H1 (cell line): ENCODE measurements around the gene CLINT1. TPM values are rescaled to one million over a fixed set of nuclear protein-coding genes. Genes with fewer than 3 reads are reported as not detected.

ENCODE experiments used
- CTCF ChIA-PET: fragments of 300-600 bp; sonication (Branson Sonifier 250); formaldehyde crosslinking; loops from one replicate; lab custom pipeline; 2021; ENCODE audit not compliant: partially characterized antibody; lab: Charles Lee
- POLR2A ChIA-PET: fragments of 300-600 bp; sonication (Branson Sonifier 250); formaldehyde crosslinking; loops from one replicate; lab custom pipeline; 2021; ENCODE audit warnings: inconsistent platforms; ENCODE audit not compliant: partially characterized antibody; lab: Charles Lee
- DNase-seq, 2 experiments: peaks; one replicate each; pipeline versions ENCODE4 v3.0.0 to v3.0.0-alpha.2; 2010 to 2022; ENCODE audit warnings: low spot score in 2 of 2, low read depth in 1 of 2, mixed read lengths in 1 of 2
- FAIRE-seq: peaks from 2 replicates; lab custom pipeline; 2011; peaks lifted over from hg19 to GRCh38; lab: Jason Lieb, UNC
- H2AFZ ChIP-seq: 2 replicates; pipeline ENCODE4 v1.8.1; 2012; ENCODE audit warnings: low read length, inconsistent platforms
- H2AK5ac ChIP-seq: 2 replicates; pipeline ENCODE4 v1.6.1; 2013; ENCODE audit warnings: low read depth, low read length
- H2BK120ac ChIP-seq: replicated peaks from 2 replicates; pipeline ENCODE3; 2013; ENCODE audit warnings: low read depth, low read length, inconsistent platforms
- H2BK12ac ChIP-seq: 2 replicates; pipeline ENCODE4 v1.6.1; 2013; ENCODE audit warnings: low read depth, low read length
- H2BK15ac ChIP-seq: 2 replicates; pipeline ENCODE4 v1.6.1; 2013; ENCODE audit warnings: low read length
- H2BK20ac ChIP-seq: 2 replicates; pipeline ENCODE4 v1.6.1; 2013; ENCODE audit warnings: low read length
- H2BK5ac ChIP-seq: 2 replicates; pipeline ENCODE4 v1.6.1; 2013; ENCODE audit warnings: low read depth, low read length
- H3K14ac ChIP-seq: 2 replicates; pipeline ENCODE4 v1.6.1; 2013; ENCODE audit warnings: inconsistent platforms; ENCODE audit not compliant: insufficient read length
- H3K18ac ChIP-seq: 2 replicates; pipeline ENCODE4 v1.6.1; 2013; ENCODE audit warnings: low read length; ENCODE audit errors: extremely low read depth
- H3K23ac ChIP-seq: 2 replicates; pipeline ENCODE4 v1.6.1; 2013; ENCODE audit warnings: inconsistent platforms; ENCODE audit not compliant: insufficient read length
- H3K23me2 ChIP-seq: 2 replicates; pipeline ENCODE4 v1.6.1; 2013; ENCODE audit warnings: low read depth, low read length
- H3K27ac ChIP-seq: 2 replicates; pipeline ENCODE4 v1.6.1; 2011; ENCODE audit warnings: low read depth, low read length, inconsistent platforms
- H3K27me3 ChIP-seq, 4 experiments: replicated peaks in 1 of 4; 1 replicate in 1 of 4; 2 replicates in 3 of 4; pipeline versions ENCODE4 v1.6.1 to v1.8.1; 2011 to 2013; ENCODE audit warnings: low read length in 3 of 4, mild to moderate bottlenecking in 3 of 4, inconsistent platforms in 2 of 4, mixed read lengths in 2 of 4, moderate library complexity in 1 of 4; ENCODE audit not compliant: control insufficient read depth in 3 of 4, insufficient read depth in 3 of 4; ENCODE audit errors: extremely low read depth in 1 of 4
- H3K36me3 ChIP-seq, 4 experiments: 2 replicates each; pipeline versions ENCODE4 v1.6.1 to v1.8.1; 2011 to 2013; ENCODE audit warnings: mild to moderate bottlenecking in 4 of 4, low read length in 3 of 4, moderate library complexity in 2 of 4, control low read depth in 1 of 4, inconsistent platforms in 1 of 4; ENCODE audit not compliant: insufficient read depth in 4 of 4, control insufficient read depth in 2 of 4
- H3K4ac ChIP-seq: replicated peaks from 2 replicates; pipeline ENCODE3; 2013; ENCODE audit warnings: low read length, low read depth, mixed read lengths, inconsistent platforms; ENCODE audit not compliant: insufficient read length
- H3K4me1 ChIP-seq, 4 experiments: replicated peaks in 1 of 4; 1 replicate in 1 of 4; 2 replicates in 3 of 4; pipeline versions ENCODE4 v1.6.1 to v1.8.1; 2011 to 2013; ENCODE audit warnings: low read length in 3 of 4, inconsistent platforms in 2 of 4, mixed read lengths in 1 of 4; ENCODE audit not compliant: insufficient read depth in 4 of 4, control insufficient read depth in 3 of 4
- H3K4me2 ChIP-seq, 2 experiments: 2 replicates each; pipeline versions ENCODE4 v1.6.1 to v1.8.1; 2011 to 2013; ENCODE audit warnings: low read depth in 2 of 2, low read length in 2 of 2, control low read depth in 1 of 2, inconsistent platforms in 1 of 2, mild to moderate bottlenecking in 1 of 2; ENCODE audit not compliant: insufficient read depth in 1 of 2
- H3K4me3 ChIP-seq, 4 experiments: fragments of 200-600, 300-600 bp in 1 of 4; sonication (generic), shearing (Covaris generic), sonication (Bioruptor Twin) in 1 of 4; 2 replicates each; pipeline versions ENCODE4 v1.5.1 to v1.8.1; 2011 to 2016; ENCODE audit warnings: low read length in 4 of 4, low read depth in 3 of 4, control low read depth in 2 of 4, inconsistent platforms in 2 of 4, mild to moderate bottlenecking in 2 of 4, mixed read lengths in 1 of 4, moderate library complexity in 1 of 4; ENCODE audit not compliant: insufficient read depth in 2 of 4; ENCODE audit errors: extremely low read depth in 1 of 4
- H3K56ac ChIP-seq: replicated peaks from 2 replicates; pipeline ENCODE3; 2013; ENCODE audit warnings: low read depth, mild to moderate bottlenecking, mixed read lengths, low read length, inconsistent platforms; ENCODE audit not compliant: insufficient read length
- H3K79me1 ChIP-seq: 2 replicates; pipeline ENCODE4 v1.6.1; 2013; ENCODE audit warnings: low read depth, low read length, control low read depth
- H3K79me2 ChIP-seq, 2 experiments: 2 replicates each; pipeline versions ENCODE4 v1.6.1 to v1.8.1; 2012 to 2013; ENCODE audit warnings: low read length in 2 of 2, mild to moderate bottlenecking in 2 of 2, inconsistent platforms in 1 of 2; ENCODE audit not compliant: insufficient read depth in 2 of 2, control insufficient read depth in 1 of 2
- H3K9ac ChIP-seq, 4 experiments: replicated peaks in 1 of 4; 1 replicate in 1 of 4; 2 replicates in 3 of 4; pipeline versions ENCODE4 v1.6.1 to v1.8.1; 2011 to 2013; ENCODE audit warnings: low read depth in 3 of 4, low read length in 3 of 4, control low read depth in 2 of 4, mild to moderate bottlenecking in 2 of 4, moderate library complexity in 2 of 4, inconsistent platforms in 1 of 4; ENCODE audit errors: extremely low read depth in 1 of 4
- H3K9me3 ChIP-seq, 2 experiments: 2 replicates each; pipeline versions ENCODE4 v1.6.1 to v1.8.1; 2012 to 2013; ENCODE audit warnings: mild to moderate bottlenecking in 2 of 2, moderate library complexity in 2 of 2, control low read depth in 1 of 2, inconsistent platforms in 1 of 2, low read depth in 1 of 2, low read length in 1 of 2, mixed read lengths in 1 of 2; ENCODE audit not compliant: insufficient read depth in 2 of 2
- H4K20me1 ChIP-seq, 2 experiments: replicated peaks in 1 of 2; 2 replicates each; pipeline versions ENCODE3 to v1.8.1; 2011 to 2013; ENCODE audit warnings: inconsistent platforms in 2 of 2, low read length in 2 of 2, mild to moderate bottlenecking in 1 of 2; ENCODE audit not compliant: insufficient read depth in 2 of 2, control insufficient read depth in 1 of 2
- H4K5ac ChIP-seq: 2 replicates; pipeline ENCODE4 v1.6.1; 2013; ENCODE audit warnings: low read length, low read depth, mixed read lengths, inconsistent platforms; ENCODE audit not compliant: insufficient read length
- H4K8ac ChIP-seq: 2 replicates; pipeline ENCODE4 v1.8.0; 2013; ENCODE audit warnings: mild to moderate bottlenecking, moderate library complexity, low read length, inconsistent platforms; ENCODE audit not compliant: insufficient read depth; ENCODE audit errors: extremely low read depth
- H4K91ac ChIP-seq: replicated peaks from 2 replicates; pipeline ENCODE3; 2013; ENCODE audit warnings: low read length, mixed read lengths, inconsistent platforms; ENCODE audit not compliant: insufficient read length
- GTF2F1 ChIP-seq: IDR thresholded peaks from 2 replicates; pipeline ENCODE4 v1.6.1; 2012; ENCODE audit warnings: low read depth, low read length, improper control_type of control experiment, borderline replicate concordance
- JUN ChIP-seq: IDR thresholded peaks from 2 replicates; pipeline ENCODE4 v1.6.1; 2011; ENCODE audit warnings: low read depth, mild to moderate bottlenecking, improper control_type of control experiment, low read length
- KDM4A ChIP-seq: IDR thresholded peaks from one replicate; pipeline ENCODE4 v1.7.1; 2012; ENCODE audit warnings: low read depth, mild to moderate bottlenecking, moderate library complexity, low read length, inconsistent platforms; ENCODE audit not compliant: severe bottlenecking
- KDM5A ChIP-seq: fragments of 200-600 bp; IDR thresholded peaks from 2 replicates; pipeline ENCODE4 v1.7.1; 2012; ENCODE audit warnings: mild to moderate bottlenecking, low read length, inconsistent platforms, mixed read lengths
- RBBP5 ChIP-seq: IDR thresholded peaks from 2 replicates; pipeline ENCODE4 v1.7.1; 2012; ENCODE audit warnings: low read depth, mild to moderate bottlenecking, inconsistent platforms, low read length, moderate library complexity, borderline replicate concordance
- SIN3A ChIP-seq, 2 experiments: IDR thresholded peaks in 1 of 2; conservative IDR thresholded peaks in 1 of 2; 2 replicates each; pipeline ENCODE4 v1.6.1; 2011 to 2012; ENCODE audit warnings: low read length in 2 of 2, improper control_type of control experiment in 1 of 2, low read depth in 1 of 2, mild to moderate bottlenecking in 1 of 2
- TAF1 ChIP-seq: IDR thresholded peaks from 2 replicates; pipeline ENCODE4 v1.6.1; 2011; ENCODE audit warnings: mild to moderate bottlenecking, low read depth, low read length
- TEAD4 ChIP-seq: IDR thresholded peaks from 2 replicates; pipeline ENCODE4 v1.6.1; 2012; ENCODE audit warnings: low read depth, low read length, inconsistent platforms, mixed read lengths
- WGBS, 2 experiments: shearing (Covaris generic) in 1 of 2; methylation state at CpG; one replicate each; pipeline versions ENCODE4 v1.1.6 to v1.1.7; 2013 to 2015; ENCODE audit warnings: low lambda C conversion rate in 2 of 2, mixed read lengths in 2 of 2, inconsistent platforms in 1 of 2, low coverage in 1 of 2, missing lambda C conversion rate in 1 of 2; ENCODE audit not compliant: insufficient replicate concordance in 2 of 2, insufficient coverage in 1 of 2, insufficient read length in 1 of 2; ENCODE audit errors: extremely low coverage in 1 of 2, missing lambda C conversion rate in 1 of 2; 5-methylcytosine and 5-hydroxymethylcytosine counted together
- polyA plus RNA-seq, 7 experiments: library from polyadenylated mRNA; depleted of rRNA in 3 of 7; stranded (reverse) in 5 of 7; unstranded in 2 of 7; fragments of >200 nt in 5 of 7; fragments of 200-250 nt in 2 of 7; gene quantifications; 1 replicate in 5 of 7; 2 replicates in 1 of 7; 4 replicates in 1 of 7; pipeline versions ENCODE4 v1.2.1 to v1.2.3, GENCODE V29; 2011 to 2013; ENCODE audit warnings: missing spikeins in 2 of 7, mixed read lengths in 2 of 7
- total RNA-seq: library from RNA; stranded (reverse); fragmentation: NEBNext Ultra II Directional; extraction: Animal tissue kit (Norgen Biotek cat#: 25700); gene quantifications from 2 replicates; pipeline ENCODE4 v1.2.1, GENCODE V29; 2021
- TF ChIP-seq, protein P1 (sequence below): IDR thresholded peaks from 2 replicates; pipeline ENCODE4 v1.6.1; 2012; ENCODE audit warnings: low read length, inconsistent platforms
- TF ChIP-seq, protein P2 (sequence below), 3 experiments: IDR thresholded peaks; 1 replicate in 2 of 3; 2 replicates in 1 of 3; pipeline versions ENCODE4 v1.5.1 to v1.6.1; 2011; ENCODE audit warnings: low read length in 3 of 3, mild to moderate bottlenecking in 3 of 3, inconsistent platforms in 2 of 3, low read depth in 1 of 3, moderate library complexity in 1 of 3; ENCODE audit not compliant: insufficient read depth in 1 of 3; ENCODE audit errors: control extremely low read depth in 1 of 3

The CLINT1 gene
- total and polyA plus RNA-seq, 2 of the 8 experiments (the other 6 are each of a cell fraction or from before 2014, with no cell fraction given), result 85.9 to 140 TPM

DNA sequence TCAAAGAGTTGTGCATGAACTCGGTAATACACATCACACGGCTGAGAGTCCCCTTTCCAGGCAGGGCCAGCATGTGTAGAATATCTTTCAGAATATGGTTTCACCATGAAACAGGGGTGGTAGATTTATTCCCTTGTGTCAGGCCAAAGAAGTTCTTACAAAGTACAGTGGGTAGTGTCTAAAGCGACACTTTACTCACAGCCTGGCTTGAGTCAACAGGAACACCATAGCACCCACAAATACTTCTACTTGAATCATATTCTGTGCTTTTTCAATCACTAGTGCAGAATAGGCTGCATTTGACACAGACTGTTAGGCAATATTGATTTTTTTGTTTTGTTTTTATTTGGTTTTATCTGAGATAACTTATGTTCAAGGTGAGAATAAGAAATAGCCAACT, 102.8 kb downstream of the CLINT1 start:
- Histone ChIP-seq H2BK5ac (no peak overlapping the region), H3K79me2 (no peaks in the 10 kb centered on the region), H3K4me2 (no peak overlapping the region), H2BK12ac (no peak overlapping the region), H4K5ac (no peak overlapping the region), H3K9ac (no peak overlapping the region), H4K8ac (no peak overlapping the region), H2BK120ac (no peak overlapping the region), H2AK5ac (no peak overlapping the region), H3K36me3 (no peaks in the 10 kb centered on the region), H3K56ac (no peak overlapping the region), H3K79me1 (no peaks in the 10 kb centered on the region), H2BK15ac (no peak overlapping the region), H3K4me3 (no peak overlapping the region), H2AFZ (no peak overlapping the region), H3K4ac (no peak overlapping the region), H3K23me2 (no peaks in the 10 kb centered on the region), H3K4me1 (no peaks in the 10 kb centered on the region), H3K27ac (no peak overlapping the region), H4K91ac (no peak overlapping the region), H2BK20ac (no peak overlapping the region), H3K9me3 (no peaks in the 10 kb centered on the region), H4K20me1 (no peaks in the 10 kb centered on the region), H3K23ac (no peak overlapping the region), H3K14ac (no peak overlapping the region), H3K27me3 (no peaks in the 10 kb centered on the region), H3K18ac (no peak overlapping the region)
- FAIRE-seq, result no peak
- DNase-seq, result no peak
- 83% methylated on average over 3 of the region's 3 CpGs; no CpG with 5 or more reads in 1 of the 2 experiments for WGBS, 2 experiments
- POLR2A ChIA-PET, result no interaction called here
- CTCF ChIA-PET, result interaction anchor here (1.0 to 4.5 kb wide), 5 partner anchors 7 to 319 kb away, joined by 3 to 26 read pairs (median 4); no protein-coding TSS in a partner anchor
- TF ChIP-seq KDM5A (no peak), TAF1 (no peak), TEAD4 (no peak), JUN (no peak), KDM4A (no peak), RBBP5 (no peak), SIN3A (conservative IDR thresholded peaks at IDR 0.05 in 1 of 2, IDR thresholded peaks at IDR 0.05 in 1 of 2; ENCODE audit: low read depth in 1 of 2, low read length in 2 of 2) (no peak), GTF2F1 (no peak)
- TF ChIP-seq, protein P1, sequence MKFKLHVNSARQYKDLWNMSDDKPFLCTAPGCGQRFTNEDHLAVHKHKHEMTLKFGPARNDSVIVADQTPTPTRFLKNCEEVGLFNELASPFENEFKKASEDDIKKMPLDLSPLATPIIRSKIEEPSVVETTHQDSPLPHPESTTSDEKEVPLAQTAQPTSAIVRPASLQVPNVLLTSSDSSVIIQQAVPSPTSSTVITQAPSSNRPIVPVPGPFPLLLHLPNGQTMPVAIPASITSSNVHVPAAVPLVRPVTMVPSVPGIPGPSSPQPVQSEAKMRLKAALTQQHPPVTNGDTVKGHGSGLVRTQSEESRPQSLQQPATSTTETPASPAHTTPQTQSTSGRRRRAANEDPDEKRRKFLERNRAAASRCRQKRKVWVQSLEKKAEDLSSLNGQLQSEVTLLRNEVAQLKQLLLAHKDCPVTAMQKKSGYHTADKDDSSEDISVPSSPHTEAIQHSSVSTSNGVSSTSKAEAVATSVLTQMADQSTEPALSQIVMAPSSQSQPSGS, result no peak
- TF ChIP-seq, protein P2, sequence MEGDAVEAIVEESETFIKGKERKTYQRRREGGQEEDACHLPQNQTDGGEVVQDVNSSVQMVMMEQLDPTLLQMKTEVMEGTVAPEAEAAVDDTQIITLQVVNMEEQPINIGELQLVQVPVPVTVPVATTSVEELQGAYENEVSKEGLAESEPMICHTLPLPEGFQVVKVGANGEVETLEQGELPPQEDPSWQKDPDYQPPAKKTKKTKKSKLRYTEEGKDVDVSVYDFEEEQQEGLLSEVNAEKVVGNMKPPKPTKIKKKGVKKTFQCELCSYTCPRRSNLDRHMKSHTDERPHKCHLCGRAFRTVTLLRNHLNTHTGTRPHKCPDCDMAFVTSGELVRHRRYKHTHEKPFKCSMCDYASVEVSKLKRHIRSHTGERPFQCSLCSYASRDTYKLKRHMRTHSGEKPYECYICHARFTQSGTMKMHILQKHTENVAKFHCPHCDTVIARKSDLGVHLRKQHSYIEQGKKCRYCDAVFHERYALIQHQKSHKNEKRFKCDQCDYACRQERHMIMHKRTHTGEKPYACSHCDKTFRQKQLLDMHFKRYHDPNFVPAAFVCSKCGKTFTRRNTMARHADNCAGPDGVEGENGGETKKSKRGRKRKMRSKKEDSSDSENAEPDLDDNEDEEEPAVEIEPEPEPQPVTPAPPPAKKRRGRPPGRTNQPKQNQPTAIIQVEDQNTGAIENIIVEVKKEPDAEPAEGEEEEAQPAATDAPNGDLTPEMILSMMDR (IDR thresholded peaks at IDR 0.05; ENCODE audit: control extremely low read depth in 1 of 3, insufficient read depth in 1 of 3, low read depth in 1 of 3, low read length in 3 of 3), result no peak
